GM18907 (cell line): ENCODE results near the gene MIPOL1.

Experiments used
- ATAC-seq: cut with Tn5 transposase; IDR thresholded peaks from one replicate; pipeline ENCODE4 v1.9.1; 2021; ENCODE audit warnings: mild to moderate bottlenecking, moderate library complexity; ENCODE audit not compliant: unreplicated experiment

MIPOL1 gene

GRCh38 chr14:37583358-37584210, 385.8 kb downstream of the MIPOL1 start:
- no peak for ATAC-seq

- no peak for ATAC-seq
Measured at GRCh38 chr14:37584211-37585100, 386.7 kb downstream of the MIPOL1 start.

GRCh38 chr14:37585101-37585511, 387.4 kb downstream of the MIPOL1 start:
- no peak for ATAC-seq

- no peak for ATAC-seq
Measured at GRCh38 chr14:37585971-37586796, 388.4 kb downstream of the MIPOL1 start.

- no peak for ATAC-seq
Measured at GRCh38 chr14:37586797-37587130, 389.0 kb downstream of the MIPOL1 start.

- ATAC-seq = no peak
Measured at GRCh38 chr14:37587131-37587803, 389.5 kb downstream of the MIPOL1 start.

GRCh38 chr14:37587881-37588666, 390.3 kb downstream of the MIPOL1 start:
- ATAC-seq = no peak

- no peak for ATAC-seq
Measured at GRCh38 chr14:37588667-37588955, 390.9 kb downstream of the MIPOL1 start.

GRCh38 chr14:37588956-37589714, 391.4 kb downstream of the MIPOL1 start:
- ATAC-seq = no peak

- ATAC-seq = no peak
Measured at GRCh38 chr14:37589715-37590427, 392.1 kb downstream of the MIPOL1 start.

GRCh38 chr14:37590428-37591139, 392.8 kb downstream of the MIPOL1 start:
- no peak for ATAC-seq

- no peak for ATAC-seq
Measured at GRCh38 chr14:37591311-37591940, 393.7 kb downstream of the MIPOL1 start.

GRCh38 chr14:37591941-37592481, 394.3 kb downstream of the MIPOL1 start:
- ATAC-seq = no peak

- ATAC-seq = no peak
Measured at GRCh38 chr14:37592482-37593408, 395.0 kb downstream of the MIPOL1 start.

- no peak for ATAC-seq
Measured at GRCh38 chr14:37593511-37594237, 395.9 kb downstream of the MIPOL1 start.
